T-helper 1 cell treated with Interleukin-12 subunit alpha and Interleukin-12 subunit beta and Interleukin-4 antibody, amounts not matched to agents 30 μg/mL and 1 μg/mL, for 36 hours (primary cell): Measurements from ENCODE around the gene TLR9.
A peak's percentile ranks its signal among the peaks of the same experiment; 100 is the strongest.
"Not testable (repeated sequence)": the region's sequence is repeated elsewhere in the genome, so short reads cannot be mapped to it uniquely, and the experiment has no call there.

ENCODE experiments used
- H3K27ac Mint-ChIP-seq: one replicate; pipeline ENCODE4 v1.8.0; 2021; ENCODE audit warnings: mild to moderate bottlenecking, mixed read lengths
- H3K27me3 Mint-ChIP-seq: one replicate; pipeline ENCODE4 v1.8.0; 2021; ENCODE audit warnings: low read depth, mixed read lengths
- H3K36me3 Mint-ChIP-seq: one replicate; pipeline ENCODE4 v1.8.0; 2021; ENCODE audit warnings: low read depth, mixed read lengths
- H3K4me1 Mint-ChIP-seq: one replicate; pipeline ENCODE4 v1.8.0; 2021; ENCODE audit warnings: low read depth, mixed read lengths
- H3K4me3 Mint-ChIP-seq: one replicate; pipeline ENCODE4 v1.8.0; 2021; ENCODE audit warnings: mild to moderate bottlenecking, moderate library complexity, mixed read lengths
- H3K9me3 Mint-ChIP-seq: one replicate; pipeline ENCODE4 v1.8.0; 2021; ENCODE audit warnings: mixed read lengths

TLR9 gene

GRCh38 chr3:52225452-52226228, at the start of gene TLR9:
Gene TLR9 (minus strand): TSS chr3:52225645. CDS start chr3:52225529, 116 bp downstream.
- Mint-ChIP-seq H3K27me3 (no peaks in the 10 kb centered on the region), H3K27ac (peak within 1 kb of the TSS; percentile 72), H3K9me3 (no peaks in the 10 kb centered on the region), H3K36me3 (peaks cover 11% of the 10 kb centered on the region), H3K4me1 (peaks cover 47% of the 10 kb centered on the region), H3K4me3 (peak within 1 kb of the TSS; percentile 42)

- Mint-ChIP-seq H3K36me3 (peaks cover 53% of the 10 kb centered on the region), H3K4me3 (peak overlapping the region; percentile 97), H3K4me1 (peaks cover 60% of the 10 kb centered on the region)
Measured at GRCh38 chr3:52274781-52275180, 49.3 kb upstream of the TLR9 start.

GRCh38 chr3:52272831-52273230, 47.4 kb upstream of the TLR9 start:
- Mint-ChIP-seq H3K9me3 (no peaks in the 10 kb centered on the region), H3K4me1 (peaks cover 65% of the 10 kb centered on the region), H3K4me3 (peak overlapping the region; percentile 97), H3K27ac (peak overlapping the region; percentile 90), H3K27me3 (no peaks in the 10 kb centered on the region), H3K36me3 (peaks cover 56% of the 10 kb centered on the region)

More at GRCh38 chr3:52274781-52275180, 49.3 kb upstream of the TLR9 start:
- not testable (repeated sequence) for H3K27me3 Mint-ChIP-seq, H3K9me3 Mint-ChIP-seq
- H3K27ac Mint-ChIP-seq, result peak overlapping the region; percentile 90

- H3K9me3 Mint-ChIP-seq, H3K27me3 Mint-ChIP-seq: not testable (repeated sequence)
- H3K27ac Mint-ChIP-seq, result peak overlapping the region; percentile 95
- peak overlapping the region; percentile 84 for H3K4me3 Mint-ChIP-seq
- peaks cover 57% of the 10 kb centered on the region for H3K36me3 Mint-ChIP-seq
- H3K4me1 Mint-ChIP-seq, result peaks cover 72% of the 10 kb centered on the region
Measured at GRCh38 chr3:52272172-52272571, 46.7 kb upstream of the TLR9 start.

- Mint-ChIP-seq H3K27me3 (no peaks in the 10 kb centered on the region), H3K4me1 (peaks cover 67% of the 10 kb centered on the region), H3K4me3 (peak overlapping the region; percentile 84), H3K27ac (peak overlapping the region; percentile 95), H3K36me3 (peaks cover 58% of the 10 kb centered on the region), H3K9me3 (no peaks in the 10 kb centered on the region)
Measured at GRCh38 chr3:52270252-52270754, 44.9 kb upstream of the TLR9 start.

- Mint-ChIP-seq H3K27me3 (no peaks in the 10 kb centered on the region), H3K9me3 (no peaks in the 10 kb centered on the region), H3K4me1 (peaks cover 64% of the 10 kb centered on the region), H3K4me3 (peak overlapping the region; percentile 84), H3K27ac (peak overlapping the region; percentile 95), H3K36me3 (peaks cover 57% of the 10 kb centered on the region)
Measured at GRCh38 chr3:52269776-52270175, 44.3 kb upstream of the TLR9 start.

GRCh38 chr3:52268036-52268435, 42.6 kb upstream of the TLR9 start:
- peaks cover 63% of the 10 kb centered on the region for H3K4me1 Mint-ChIP-seq
- peak overlapping the region; percentile 86 for H3K27ac Mint-ChIP-seq
- peak overlapping the region; percentile 54 for H3K4me3 Mint-ChIP-seq
- H3K36me3 Mint-ChIP-seq, result peaks cover 56% of the 10 kb centered on the region
- H3K27me3 Mint-ChIP-seq, result no peaks in the 10 kb centered on the region
- H3K9me3 Mint-ChIP-seq, result no peaks in the 10 kb centered on the region

- no peaks in the 10 kb centered on the region for H3K9me3 Mint-ChIP-seq
- H3K27me3 Mint-ChIP-seq, result no peaks in the 10 kb centered on the region
- H3K4me3 Mint-ChIP-seq, result no peak overlapping the region
- peaks cover 63% of the 10 kb centered on the region for H3K36me3 Mint-ChIP-seq
- H3K27ac Mint-ChIP-seq, result no peak overlapping the region
- H3K4me1 Mint-ChIP-seq, result peaks cover 65% of the 10 kb centered on the region
Measured at GRCh38 chr3:52265387-52265786, 39.9 kb upstream of the TLR9 start.

- peaks cover 77% of the 10 kb centered on the region for H3K36me3 Mint-ChIP-seq
- peaks cover 64% of the 10 kb centered on the region for H3K4me1 Mint-ChIP-seq
- H3K9me3 Mint-ChIP-seq, result no peaks in the 10 kb centered on the region
- H3K4me3 Mint-ChIP-seq, result peak overlapping the region; percentile 35
- peak overlapping the region; percentile 62 for H3K27ac Mint-ChIP-seq
- H3K27me3 Mint-ChIP-seq, result no peaks in the 10 kb centered on the region
Measured at GRCh38 chr3:52262447-52262846, 37.0 kb upstream of the TLR9 start.

GRCh38 chr3:52259448-52259847, 34.0 kb upstream of the TLR9 start:
- Mint-ChIP-seq H3K4me1 (peaks cover 82% of the 10 kb centered on the region), H3K9me3 (no peaks in the 10 kb centered on the region), H3K27ac (no peak overlapping the region), H3K36me3 (peaks cover 81% of the 10 kb centered on the region), H3K4me3 (no peak overlapping the region), H3K27me3 (no peaks in the 10 kb centered on the region)

- H3K4me3 Mint-ChIP-seq, result no peak overlapping the region
- H3K27ac Mint-ChIP-seq, result no peak overlapping the region
- H3K4me1 Mint-ChIP-seq, result peaks cover 81% of the 10 kb centered on the region
- no peaks in the 10 kb centered on the region for H3K9me3 Mint-ChIP-seq
- H3K27me3 Mint-ChIP-seq, result no peaks in the 10 kb centered on the region
- H3K36me3 Mint-ChIP-seq, result peaks cover 80% of the 10 kb centered on the region
Measured at GRCh38 chr3:52259035-52259434, 33.6 kb upstream of the TLR9 start.

- H3K36me3 Mint-ChIP-seq, result peaks cover 78% of the 10 kb centered on the region
- H3K27me3 Mint-ChIP-seq, result no peaks in the 10 kb centered on the region
- peaks cover 83% of the 10 kb centered on the region for H3K4me1 Mint-ChIP-seq
- no peak overlapping the region for H3K27ac Mint-ChIP-seq
- H3K9me3 Mint-ChIP-seq, result no peaks in the 10 kb centered on the region
- H3K4me3 Mint-ChIP-seq, result no peak overlapping the region
Measured at GRCh38 chr3:52257911-52258310, 32.5 kb upstream of the TLR9 start.

GRCh38 chr3:52256622-52257021, 31.2 kb upstream of the TLR9 start:
- Mint-ChIP-seq H3K4me1 (peaks cover 82% of the 10 kb centered on the region), H3K4me3 (no peak overlapping the region), H3K27me3 (no peaks in the 10 kb centered on the region), H3K9me3 (no peaks in the 10 kb centered on the region), H3K27ac (peak overlapping the region; percentile 34), H3K36me3 (peaks cover 80% of the 10 kb centered on the region)

GRCh38 chr3:52256159-52256558, 30.7 kb upstream of the TLR9 start:
- Mint-ChIP-seq H3K4me1 (peaks cover 78% of the 10 kb centered on the region), H3K9me3 (no peaks in the 10 kb centered on the region), H3K36me3 (peaks cover 75% of the 10 kb centered on the region), H3K4me3 (no peak overlapping the region), H3K27ac (no peak overlapping the region), H3K27me3 (no peaks in the 10 kb centered on the region)

- H3K27ac Mint-ChIP-seq, result peak overlapping the region; percentile 98
- H3K4me1 Mint-ChIP-seq, result peaks cover 81% of the 10 kb centered on the region
- H3K27me3 Mint-ChIP-seq, result no peaks in the 10 kb centered on the region
- peaks cover 72% of the 10 kb centered on the region for H3K36me3 Mint-ChIP-seq
- peak overlapping the region; percentile 65 for H3K4me3 Mint-ChIP-seq
- H3K9me3 Mint-ChIP-seq, result no peaks in the 10 kb centered on the region
Measured at GRCh38 chr3:52254608-52255007, 29.2 kb upstream of the TLR9 start.
